Endodermal cell (in vitro differentiated cells): Measurements from ENCODE around the gene MYO18B. TPM values are rescaled to one million over a fixed set of nuclear protein-coding genes. Genes with fewer than 3 reads are reported as not detected.

Experiments used
- DNase-seq: peaks from one replicate; pipeline ENCODE4 v3.0.0-alpha.2; 2017
- H3K27ac ChIP-seq: 2 replicates; pipeline ENCODE4 v1.5.1; 2013; ENCODE audit warnings: mild to moderate bottlenecking, low read depth, low read length, moderate library complexity
- H3K27me3 ChIP-seq: 2 replicates; pipeline ENCODE4 v1.6.1; 2013; ENCODE audit warnings: mild to moderate bottlenecking, low read length, moderate library complexity; ENCODE audit not compliant: insufficient read depth, control insufficient read depth, poor library complexity, severe bottlenecking
- H3K36me3 ChIP-seq: 2 replicates; pipeline ENCODE4 v1.7.0; 2013; ENCODE audit warnings: mild to moderate bottlenecking, low read length, moderate library complexity; ENCODE audit not compliant: control insufficient read depth, insufficient read depth
- H3K4me1 ChIP-seq: one replicate; pipeline ENCODE4 v1.7.0; 2013; ENCODE audit warnings: low read length; ENCODE audit not compliant: control insufficient read depth, insufficient read depth
- H3K4me3 ChIP-seq: 2 replicates; pipeline ENCODE4 v1.5.1; 2013; ENCODE audit warnings: mild to moderate bottlenecking, low read length, moderate library complexity
- H3K9ac ChIP-seq: 2 replicates; pipeline ENCODE4 v1.6.1; 2013; ENCODE audit warnings: mild to moderate bottlenecking, low read length, moderate library complexity; ENCODE audit not compliant: poor library complexity, severe bottlenecking; ENCODE audit errors: extremely low read depth
- H3K9me3 ChIP-seq: 2 replicates; pipeline ENCODE4 v1.6.1; 2013; ENCODE audit warnings: mild to moderate bottlenecking, low read length, moderate library complexity; ENCODE audit not compliant: control insufficient read depth
- H3K27ac Mint-ChIP-seq: 2 replicates; pipeline ENCODE4 v1.8.0; 2020; ENCODE audit warnings: mixed read lengths
- H3K27me3 Mint-ChIP-seq: 2 replicates; pipeline ENCODE4 v1.8.0; 2021; ENCODE audit warnings: mild to moderate bottlenecking, mixed read lengths; ENCODE audit not compliant: insufficient read depth
- H3K36me3 Mint-ChIP-seq: 2 replicates; pipeline ENCODE4 v1.8.0; 2020; ENCODE audit warnings: low read depth, mixed read lengths
- H3K4me1 Mint-ChIP-seq: 2 replicates; pipeline ENCODE4 v1.8.0; 2020; ENCODE audit warnings: mixed read lengths
- H3K4me3 Mint-ChIP-seq: 2 replicates; pipeline ENCODE4 v1.8.0; 2020; ENCODE audit warnings: mild to moderate bottlenecking, moderate library complexity, mixed read lengths
- H3K9me3 Mint-ChIP-seq: 2 replicates; pipeline ENCODE4 v1.8.0; 2020; ENCODE audit warnings: mild to moderate bottlenecking, mixed read lengths
- CTCF ChIP-seq: fragments of 200-600 bp; sonication (generic); conservative IDR thresholded peaks from 2 replicates; pipeline ENCODE4 v1.5.0; 2021; ENCODE audit warnings: antibody characterized with exemption, mild to moderate bottlenecking
- WGBS, 2 experiments: methylation state at CpG; one replicate each; pipeline versions ENCODE4 v1.1.5 to v1.1.7; 2013; ENCODE audit warnings: missing lambda C conversion rate in 2 of 2, mixed read lengths in 1 of 2; ENCODE audit not compliant: insufficient coverage in 1 of 2, insufficient read length in 1 of 2; 5-methylcytosine and 5-hydroxymethylcytosine counted together
- total RNA-seq, 2 donors: library from RNA; stranded (reverse); fragmentation: NEBNext Ultra II Directional in 1 of 2; extraction: Animal tissue kit (Norgen Biotek cat#: 25700) in 1 of 2; gene quantifications; 2 replicates in 1 of 2; 3 replicates in 1 of 2; pipeline ENCODE4 v1.2.1, GENCODE V29; 2021

The MYO18B gene
- total RNA-seq, 2 donors from 2014 or later: 0.77 to 0.84 TPM

- 85 to 95% methylated on average over 7 of the region's 7 CpGs for WGBS, 2 experiments
- peaks cover 3% of the 10 kb centered on the region for H3K27me3 Mint-ChIP-seq
Observed at GRCh38 chr22:25835348-25835747, 93.4 kb downstream of the MYO18B start.

GRCh38 chr22:25837288-25837900 lies 95.4 kb downstream of the MYO18B start:
- Mint-ChIP-seq H3K27ac (no peak overlapping the region), H3K4me1 (peaks cover 5% of the 10 kb centered on the region), H3K36me3 (no peaks in the 10 kb centered on the region), H3K27me3 (peaks cover 3% of the 10 kb centered on the region), H3K9me3 (no peaks in the 10 kb centered on the region), H3K4me3 (no peak overlapping the region)
- H3K4me3 ChIP-seq: no peak overlapping the region
- DNase-seq: no peak
- H3K36me3 ChIP-seq: no peaks in the 10 kb centered on the region
- no peak overlapping the region for H3K27ac ChIP-seq
- H3K9me3 ChIP-seq: no peaks in the 10 kb centered on the region
- 89 to 93% methylated on average over 9 of the region's 9 CpGs for WGBS, 2 experiments
- TF ChIP-seq CTCF: no peak
- H3K4me1 ChIP-seq: no peaks in the 10 kb centered on the region
- no peaks in the 10 kb centered on the region for H3K27me3 ChIP-seq
- no peak overlapping the region for H3K9ac ChIP-seq

More at GRCh38 chr22:25835348-25835747, 93.4 kb downstream of the MYO18B start:
- H3K4me1 ChIP-seq: no peaks in the 10 kb centered on the region
- Mint-ChIP-seq H3K36me3 (no peaks in the 10 kb centered on the region), H3K4me1 (peaks cover 5% of the 10 kb centered on the region), H3K9me3 (peaks cover 4% of the 10 kb centered on the region), H3K27ac (no peak overlapping the region), H3K4me3 (no peak overlapping the region)
- no peak overlapping the region for H3K27ac ChIP-seq
- no peak overlapping the region for H3K9ac ChIP-seq
- H3K9me3 ChIP-seq: peaks cover 7% of the 10 kb centered on the region
- DNase-seq: no peak
- H3K27me3 ChIP-seq: no peaks in the 10 kb centered on the region
- TF ChIP-seq CTCF: no peak
- H3K4me3 ChIP-seq: no peak overlapping the region
- H3K36me3 ChIP-seq: no peaks in the 10 kb centered on the region

- peaks cover 5% of the 10 kb centered on the region for H3K4me1 Mint-ChIP-seq
- H3K27ac Mint-ChIP-seq: no peak overlapping the region
- WGBS, 2 experiments: 76 to 86% methylated on average over 6 to 12 of the region's 12 CpGs
- no peak overlapping the region for H3K4me3 Mint-ChIP-seq
- no peaks in the 10 kb centered on the region for H3K9me3 Mint-ChIP-seq
- H3K36me3 ChIP-seq: no peaks in the 10 kb centered on the region
- H3K27me3 Mint-ChIP-seq: peaks cover 3% of the 10 kb centered on the region
- TF ChIP-seq CTCF: no peak
- no peak overlapping the region for H3K27ac ChIP-seq
- DNase-seq: no peak
- no peaks in the 10 kb centered on the region for H3K4me1 ChIP-seq
- no peaks in the 10 kb centered on the region for H3K9me3 ChIP-seq
- no peak overlapping the region for H3K4me3 ChIP-seq
- no peaks in the 10 kb centered on the region for H3K36me3 Mint-ChIP-seq
- H3K9ac ChIP-seq: no peak overlapping the region
- no peaks in the 10 kb centered on the region for H3K27me3 ChIP-seq
Observed at GRCh38 chr22:25838960-25839741, 97.2 kb downstream of the MYO18B start.
